PFSK-1 (cell line): ENCODE measurements around the gene CABLES1.

Experiments used
- POLR2AphosphoS5 ChIP-seq: IDR thresholded peaks from 2 replicates; pipeline ENCODE4 v1.6.1; 2012; ENCODE audit warnings: low read depth, mild to moderate bottlenecking, control low read depth, low read length, moderate library complexity
- TF ChIP-seq, protein P1 (sequence below), 2 experiments: IDR thresholded peaks; 2 replicates each; pipeline versions ENCODE4 v1.6.1 to v1.8.0; 2011 to 2012; ENCODE audit warnings: low read depth in 2 of 2, low read length in 2 of 2, control low read depth in 1 of 2, inconsistent platforms in 1 of 2, mild to moderate bottlenecking in 1 of 2, moderate library complexity in 1 of 2; ENCODE audit not compliant: insufficient read depth in 1 of 2

- TF ChIP-seq POLR2AphosphoS5 = no peak
- TF ChIP-seq, protein P1, sequence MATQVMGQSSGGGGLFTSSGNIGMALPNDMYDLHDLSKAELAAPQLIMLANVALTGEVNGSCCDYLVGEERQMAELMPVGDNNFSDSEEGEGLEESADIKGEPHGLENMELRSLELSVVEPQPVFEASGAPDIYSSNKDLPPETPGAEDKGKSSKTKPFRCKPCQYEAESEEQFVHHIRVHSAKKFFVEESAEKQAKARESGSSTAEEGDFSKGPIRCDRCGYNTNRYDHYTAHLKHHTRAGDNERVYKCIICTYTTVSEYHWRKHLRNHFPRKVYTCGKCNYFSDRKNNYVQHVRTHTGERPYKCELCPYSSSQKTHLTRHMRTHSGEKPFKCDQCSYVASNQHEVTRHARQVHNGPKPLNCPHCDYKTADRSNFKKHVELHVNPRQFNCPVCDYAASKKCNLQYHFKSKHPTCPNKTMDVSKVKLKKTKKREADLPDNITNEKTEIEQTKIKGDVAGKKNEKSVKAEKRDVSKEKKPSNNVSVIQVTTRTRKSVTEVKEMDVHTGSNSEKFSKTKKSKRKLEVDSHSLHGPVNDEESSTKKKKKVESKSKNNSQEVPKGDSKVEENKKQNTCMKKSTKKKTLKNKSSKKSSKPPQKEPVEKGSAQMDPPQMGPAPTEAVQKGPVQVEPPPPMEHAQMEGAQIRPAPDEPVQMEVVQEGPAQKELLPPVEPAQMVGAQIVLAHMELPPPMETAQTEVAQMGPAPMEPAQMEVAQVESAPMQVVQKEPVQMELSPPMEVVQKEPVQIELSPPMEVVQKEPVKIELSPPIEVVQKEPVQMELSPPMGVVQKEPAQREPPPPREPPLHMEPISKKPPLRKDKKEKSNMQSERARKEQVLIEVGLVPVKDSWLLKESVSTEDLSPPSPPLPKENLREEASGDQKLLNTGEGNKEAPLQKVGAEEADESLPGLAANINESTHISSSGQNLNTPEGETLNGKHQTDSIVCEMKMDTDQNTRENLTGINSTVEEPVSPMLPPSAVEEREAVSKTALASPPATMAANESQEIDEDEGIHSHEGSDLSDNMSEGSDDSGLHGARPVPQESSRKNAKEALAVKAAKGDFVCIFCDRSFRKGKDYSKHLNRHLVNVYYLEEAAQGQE (IDR thresholded peaks at IDR 0.05; ENCODE audit: insufficient read depth in 1 of 2, low read depth in 2 of 2, low read length in 2 of 2) = no peak
Observed at GRCh38 chr18:23196119-23197007, 61.1 kb downstream of the CABLES1 start.
